Measurements from ENCODE around the gene NANP. TPM values are rescaled to one million over a fixed set of nuclear protein-coding genes. Genes with fewer than 3 reads are reported as not detected.
A peak's percentile ranks its signal among the peaks of the same experiment; 100 is the strongest.

The NANP gene
- total and polyA plus RNA-seq, 9 of the 15 experiments (the other 6 are each of a cell fraction or from before 2014, with no cell fraction given): 5.4 to 8.4 (median 6.9) TPM

DNA sequence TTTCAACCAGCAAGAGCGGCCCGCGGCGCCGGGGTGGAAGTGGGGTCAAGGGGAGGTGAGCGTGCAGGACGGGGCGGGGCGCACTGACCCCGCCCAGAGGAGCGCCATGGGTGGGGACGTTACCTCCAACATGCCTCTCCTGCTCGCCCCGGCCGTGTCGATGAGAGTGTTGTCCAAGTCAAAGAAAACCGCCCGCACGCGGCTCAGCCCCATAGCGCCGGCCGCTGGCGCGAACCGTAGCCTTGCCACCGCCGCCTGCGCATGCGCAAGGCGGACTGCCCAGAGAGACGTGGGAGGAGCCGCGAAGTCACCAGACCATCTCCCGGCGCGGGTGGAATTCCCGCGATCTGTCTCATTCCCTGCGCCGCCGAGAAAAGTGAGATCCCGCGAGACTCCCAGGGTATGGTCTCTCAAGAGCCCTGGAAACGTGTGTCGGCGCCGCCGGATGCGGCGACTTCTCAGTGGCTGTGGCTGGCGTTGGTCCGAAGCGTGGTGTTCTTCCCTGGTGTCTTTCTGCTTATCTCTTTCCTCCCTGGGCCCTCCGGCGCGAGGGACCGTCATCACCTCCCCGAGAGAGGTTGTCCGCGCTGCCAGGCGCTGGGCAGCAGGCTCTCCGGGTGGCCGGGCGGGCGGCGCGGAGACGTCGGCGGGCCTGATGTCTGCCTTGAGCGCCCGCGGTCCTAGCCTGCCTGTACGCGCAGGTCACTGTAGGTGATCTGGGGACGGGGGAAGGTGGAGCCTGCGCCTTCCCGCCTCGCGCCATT, at the start of gene NANP (continued):
- TF ChIP-seq NR2C2 (CRISPR knock-in tag; IDR thresholded peaks at IDR 0.05) (no peak), NR2C2 (tag; IDR thresholded peaks at IDR 0.05) (peak; percentile 84), ZZZ3 (IDR thresholded peaks at IDR 0.05) (no peak), NCOA6 (IDR thresholded peaks at IDR 0.05) (no peak), KAT8 (IDR thresholded peaks at IDR 0.05; ENCODE audit: low read depth) (no peak), ZNF785 (CRISPR knock-in tag; IDR thresholded peaks at IDR 0.05) (no peak), HMG20B (CRISPR knock-in tag; IDR thresholded peaks at IDR 0.05) (no peak), ZNF324 (CRISPR knock-in tag; IDR thresholded peaks at IDR 0.05) (no peak), ZNF407 (IDR thresholded peaks at IDR 0.05; ENCODE audit: low read depth) (no peak), TBL1XR1 (IDR thresholded peaks at IDR 0.05; ENCODE audit: low read length in 2 of 2) (no peak), NFATC3 (IDR thresholded peaks at IDR 0.05) (no peak), CBX1 (IDR thresholded peaks at IDR 0.05; ENCODE audit: low read depth) (no peak; the same call in 1 of the 2 replicates), PTBP1 (IDR thresholded peaks at IDR 0.05; ENCODE audit: low read depth, low read length) (no peak), PCBP2 (IDR thresholded peaks at IDR 0.05; ENCODE audit: low read depth, low read length, poor library complexity, severe bottlenecking) (no peak), ZNF232 (CRISPR knock-in tag; IDR thresholded peaks at IDR 0.05) (peak; percentile 23; the same call in 1 of the 2 replicates), POU5F1 (IDR thresholded peaks at IDR 0.05; ENCODE audit: borderline replicate concordance, low read depth, low read length, partially characterized antibody) (no peak), ATF4 (CRISPR knock-in tag; IDR thresholded peaks at IDR 0.05) (no peak), CREB1 (IDR thresholded peaks at IDR 0.05) (peak; percentile 80), CREB1 (CRISPR knock-in tag; IDR thresholded peaks at IDR 0.05) (peak; percentile 83; the same call in 1 of the 2 replicates), PHF8 (IDR thresholded peaks at IDR 0.05; ENCODE audit: borderline replicate concordance, low read length) (peak; percentile 81)
